Forelimb muscle (tissue), 1 donor: ENCODE results near the gene IFIT2. TPM values are rescaled to one million over a fixed set of nuclear protein-coding genes. Genes with fewer than 3 reads are reported as not detected.
"Not testable (repeated sequence)": the region's sequence is repeated elsewhere in the genome, so short reads cannot be mapped to it uniquely, and the experiment has no call there.

Experiments used
- DNase-seq: peaks from one replicate; pipeline ENCODE4 v3.0.0-alpha.2; 2013; ENCODE audit warnings: low read depth
- polyA plus RNA-seq: library from polyadenylated mRNA; unstranded; fragments of 120-200 nt; gene quantifications from one replicate; pipeline ENCODE4 v1.2.1, GENCODE V29; 2013; ENCODE audit not compliant: insufficient read length

IFIT2 gene
- polyA plus RNA-seq, 1 donor: 5.5 TPM

DNA sequence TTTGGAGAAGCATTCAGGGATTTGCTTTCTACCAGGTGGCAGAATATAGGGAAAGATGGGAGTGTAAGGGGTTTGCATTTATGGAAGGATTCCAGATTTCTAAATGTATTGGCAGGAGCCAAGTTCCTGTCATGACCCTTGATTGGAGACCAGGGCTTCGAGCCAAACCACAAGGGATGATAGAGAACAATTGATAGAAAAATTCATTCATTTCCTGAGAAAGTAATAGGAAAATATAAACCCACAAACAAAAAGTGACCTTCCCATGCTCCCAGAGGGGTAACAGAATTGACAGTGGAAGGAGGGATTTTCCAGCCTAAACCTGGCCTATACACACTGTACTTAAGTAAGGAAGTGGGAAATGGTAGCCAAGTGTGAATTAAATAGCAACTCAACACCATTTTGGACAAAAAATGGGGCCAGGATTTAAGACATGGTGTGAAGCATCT lies 22.4 kb upstream of the IFIT2 start:
- no peak for DNase-seq

GRCh38 chr10:89280508-89280907 lies 21.3 kb upstream of the IFIT2 start:
- no peak for DNase-seq

- DNase-seq: no peak
Measured at GRCh38 chr10:89281606-89282395, 20.0 kb upstream of the IFIT2 start.

GRCh38 chr10:89283025-89283935 lies 18.6 kb upstream of the IFIT2 start:
- no peak for DNase-seq

GRCh38 chr10:89283936-89284475 lies 17.8 kb upstream of the IFIT2 start:
- no peak for DNase-seq

DNA sequence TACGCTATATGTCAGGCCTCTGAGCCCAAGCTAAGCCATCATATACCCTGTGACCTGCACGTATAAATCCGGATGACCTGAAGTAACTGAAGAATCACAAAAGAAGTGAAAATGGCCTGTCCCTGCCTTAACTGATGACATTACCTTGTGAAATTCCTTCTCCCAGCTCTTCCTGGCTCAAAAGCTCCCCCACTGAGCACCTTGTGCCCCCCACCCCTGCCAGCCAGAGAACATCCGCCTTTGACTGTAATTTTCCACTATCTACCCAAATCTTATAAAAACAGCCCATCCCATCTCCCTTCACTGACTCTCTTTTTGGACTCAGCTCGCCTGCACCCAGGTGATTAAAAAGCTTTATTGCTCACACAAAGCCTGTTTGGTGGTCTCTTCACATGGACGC lies 17.1 kb upstream of the IFIT2 start:
- DNase-seq: not testable (repeated sequence)

DNA sequence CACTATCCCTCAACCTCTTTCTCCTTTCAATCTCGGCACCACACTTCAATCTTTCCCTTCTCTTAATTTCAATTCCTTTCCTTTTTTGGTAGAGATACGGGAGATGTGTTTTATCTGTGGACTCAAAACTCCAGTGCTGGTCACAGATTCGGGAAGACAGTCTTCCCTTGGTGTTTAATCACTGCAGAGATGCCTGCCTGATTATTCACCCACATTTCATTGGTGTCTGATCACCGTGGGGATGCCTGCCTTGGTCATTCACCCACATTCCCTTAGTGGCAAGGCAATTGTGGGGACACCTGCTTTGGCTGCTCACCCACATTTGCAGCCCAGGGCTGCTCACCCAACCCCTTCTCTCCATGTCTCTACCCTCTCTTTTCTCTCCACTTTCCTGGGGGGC lies 16.5 kb upstream of the IFIT2 start:
- not testable (repeated sequence) for DNase-seq

GRCh38 chr10:89294721-89295239 lies 7.1 kb upstream of the IFIT2 start:
- no peak for DNase-seq

DNA sequence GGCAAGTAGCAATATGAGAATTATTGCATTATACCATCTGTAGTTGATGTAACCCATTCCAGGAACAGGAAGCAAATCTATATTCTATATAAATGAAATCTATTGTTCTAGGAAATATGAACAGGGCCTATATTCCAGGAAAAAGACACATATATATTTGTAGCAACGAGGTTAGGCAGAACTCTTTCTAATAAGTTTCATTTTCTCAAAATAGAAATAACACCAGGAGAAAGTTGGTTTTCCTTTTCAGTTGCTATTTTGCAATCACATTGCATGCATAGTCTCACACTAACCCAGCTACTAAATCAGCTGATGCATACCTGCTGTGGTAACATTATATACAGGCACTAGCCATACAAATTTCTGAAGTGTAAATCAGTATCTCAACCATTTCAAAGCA lies 6.2 kb upstream of the IFIT2 start:
- DNase-seq: no peak

- DNase-seq: no peak
Measured at GRCh38 chr10:89296220-89296648, 5.6 kb upstream of the IFIT2 start.

GRCh38 chr10:89297356-89297755 lies 4.5 kb upstream of the IFIT2 start:
- no peak for DNase-seq

GRCh38 chr10:89297791-89298190 lies 4.1 kb upstream of the IFIT2 start:
- DNase-seq: no peak

DNA sequence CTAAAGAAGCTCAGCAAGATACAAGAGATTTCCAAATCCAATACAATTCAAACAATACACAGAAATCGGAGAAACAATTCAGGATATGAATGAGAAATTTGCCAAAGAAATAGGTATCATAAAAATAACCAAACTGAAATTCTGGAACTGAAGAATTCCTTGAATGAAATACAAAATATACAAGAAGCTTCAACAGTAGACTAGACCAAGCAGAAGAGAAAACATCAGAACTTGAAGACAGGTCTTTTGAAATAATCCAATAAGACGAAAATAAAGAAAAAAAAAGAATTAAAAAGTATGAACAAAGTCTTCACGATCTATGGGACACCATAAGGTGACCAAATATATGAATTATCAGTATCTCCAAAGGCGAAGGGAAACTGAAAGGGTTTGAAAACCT lies 2.8 kb upstream of the IFIT2 start:
- DNase-seq: no peak

DNA sequence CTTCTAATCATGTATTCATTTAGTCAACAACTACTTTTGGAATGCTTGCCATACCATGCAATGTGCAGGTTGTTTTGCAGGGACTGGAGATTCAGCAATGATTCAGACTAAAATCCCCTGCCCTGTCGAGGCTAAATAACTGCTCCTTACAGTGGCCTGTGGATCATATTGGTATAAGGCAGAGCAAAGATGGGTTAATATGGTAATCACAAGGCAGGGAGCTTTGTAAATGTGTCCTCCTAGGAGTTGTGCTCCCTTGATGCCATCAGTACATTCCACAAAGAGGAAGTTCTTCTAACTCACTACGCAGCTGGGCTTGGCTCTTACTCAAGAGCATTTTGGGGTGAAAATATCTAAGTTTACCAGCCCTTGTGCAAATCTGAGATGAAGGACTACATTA lies 614 bp upstream of the IFIT2 start:
- DNase-seq: no peak

DNA sequence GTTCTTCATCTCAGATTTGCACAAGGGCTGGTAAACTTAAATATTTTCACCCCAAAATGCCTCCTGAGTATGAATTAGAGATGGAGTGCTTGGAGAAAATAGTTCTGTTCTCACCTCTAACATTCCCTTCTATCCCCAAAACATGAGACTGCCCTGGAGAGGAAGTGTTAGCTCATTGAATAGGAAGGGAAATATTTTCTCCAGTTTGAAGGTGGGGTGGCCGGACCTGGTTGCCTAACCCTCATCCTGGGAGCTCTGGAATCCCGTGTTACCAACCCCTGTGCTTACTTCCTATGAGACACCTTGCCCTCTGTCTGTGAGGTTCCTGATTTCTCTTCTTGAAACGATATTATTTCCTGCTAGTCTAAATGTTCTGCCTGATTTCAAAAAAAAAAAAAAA lies 779 bp downstream of the IFIT2 start:
- DNase-seq: no peak

- no peak for DNase-seq
Measured at GRCh38 chr10:89303161-89303560, 1.3 kb downstream of the IFIT2 start.

GRCh38 chr10:89304026-89304425 lies 2.2 kb downstream of the IFIT2 start:
- DNase-seq: no peak

DNA sequence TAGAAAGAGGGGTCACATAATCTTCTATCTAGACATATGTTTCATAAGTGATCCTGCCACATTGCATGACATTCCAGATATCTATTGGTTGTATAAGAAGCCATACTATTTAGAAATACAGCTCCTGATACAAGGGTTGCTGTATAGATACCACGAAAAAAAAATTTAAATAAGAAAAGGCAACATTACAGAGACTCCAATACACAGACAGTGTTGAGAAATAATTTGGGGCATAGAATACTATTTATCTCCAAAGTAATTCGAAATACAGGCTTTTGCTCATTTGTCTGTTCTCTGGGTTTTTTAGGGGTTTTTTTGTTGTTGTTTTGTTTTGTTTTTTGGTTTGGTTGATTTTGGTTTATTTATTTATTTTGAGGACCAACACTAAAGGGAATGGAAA lies 2.6 kb downstream of the IFIT2 start:
- no peak for DNase-seq

GRCh38 chr10:89304925-89305324 lies 3.1 kb downstream of the IFIT2 start:
- DNase-seq: no peak

DNA sequence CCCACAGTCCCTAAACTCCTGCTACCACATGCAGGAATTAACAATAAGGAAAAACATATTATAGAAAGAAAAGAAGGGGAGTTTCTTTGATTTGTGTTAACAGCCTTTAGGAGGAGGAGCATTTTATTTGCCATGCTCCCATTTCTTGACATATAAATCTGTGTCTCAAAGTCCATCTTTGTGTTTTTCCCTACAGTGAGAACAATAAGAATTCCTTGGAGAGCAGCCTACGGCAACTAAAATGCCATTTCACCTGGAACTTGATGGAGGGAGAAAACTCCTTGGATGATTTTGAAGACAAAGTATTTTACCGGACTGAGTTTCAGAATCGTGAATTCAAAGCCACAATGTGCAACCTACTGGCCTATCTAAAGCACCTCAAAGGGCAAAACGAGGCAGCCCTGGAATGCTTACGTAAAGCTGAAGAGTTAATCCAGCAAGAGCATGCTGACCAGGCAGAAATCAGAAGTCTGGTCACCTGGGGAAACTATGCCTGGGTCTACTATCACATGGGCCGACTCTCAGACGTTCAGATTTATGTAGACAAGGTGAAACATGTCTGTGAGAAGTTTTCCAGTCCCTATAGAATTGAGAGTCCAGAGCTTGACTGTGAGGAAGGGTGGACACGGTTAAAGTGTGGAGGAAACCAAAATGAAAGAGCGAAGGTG lies 4.1 kb downstream of the IFIT2 start:
- no peak for DNase-seq

DNA sequence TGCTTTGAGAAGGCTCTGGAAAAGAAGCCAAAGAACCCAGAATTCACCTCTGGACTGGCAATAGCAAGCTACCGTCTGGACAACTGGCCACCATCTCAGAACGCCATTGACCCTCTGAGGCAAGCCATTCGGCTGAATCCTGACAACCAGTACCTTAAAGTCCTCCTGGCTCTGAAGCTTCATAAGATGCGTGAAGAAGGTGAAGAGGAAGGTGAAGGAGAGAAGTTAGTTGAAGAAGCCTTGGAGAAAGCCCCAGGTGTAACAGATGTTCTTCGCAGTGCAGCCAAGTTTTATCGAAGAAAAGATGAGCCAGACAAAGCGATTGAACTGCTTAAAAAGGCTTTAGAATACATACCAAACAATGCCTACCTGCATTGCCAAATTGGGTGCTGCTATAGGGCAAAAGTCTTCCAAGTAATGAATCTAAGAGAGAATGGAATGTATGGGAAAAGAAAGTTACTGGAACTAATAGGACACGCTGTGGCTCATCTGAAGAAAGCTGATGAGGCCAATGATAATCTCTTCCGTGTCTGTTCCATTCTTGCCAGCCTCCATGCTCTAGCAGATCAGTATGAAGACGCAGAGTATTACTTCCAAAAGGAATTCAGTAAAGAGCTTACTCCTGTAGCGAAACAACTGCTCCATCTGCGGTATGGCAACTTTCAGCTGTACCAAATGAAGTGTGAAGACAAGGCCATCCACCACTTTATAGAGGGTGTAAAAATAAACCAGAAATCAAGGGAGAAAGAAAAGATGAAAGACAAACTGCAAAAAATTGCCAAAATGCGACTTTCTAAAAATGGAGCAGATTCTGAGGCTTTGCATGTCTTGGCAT lies 4.8 kb downstream of the IFIT2 start:
- no peak for DNase-seq
